Measurements from ENCODE around the gene BAHCC1. TPM values are rescaled to one million over a fixed set of nuclear protein-coding genes. Genes with fewer than 3 reads are reported as not detected.
A peak's percentile ranks its signal among the peaks of the same experiment; 100 is the strongest.

Gene BAHCC1
- total RNA-seq, 1 experiment from 2014 or later = 33.7 TPM

GRCh38 chr17:81347437-81347836, 47.8 kb upstream of the BAHCC1 start:
- H3K27me3 ChIP-seq (ENCODE audit: insufficient read depth, low read depth) = no peaks in the 10 kb centered on the region
- H3K9me2 ChIP-seq (ENCODE audit: insufficient read depth) = no peaks in the 10 kb centered on the region
- intact Hi-C loops (cut with micrococcal nuclease; ENCODE audit: unreplicated experiment) = no loop called here
- POLR2A ChIA-PET (ENCODE audit: unreplicated experiment) = no interaction called here
- H3K79me2 ChIP-seq (ENCODE audit: low read depth) = peaks cover 30% of the 10 kb centered on the region
- H3F3A ChIP-seq (ENCODE audit: insufficient read depth, low read depth) = peaks cover 7% of the 10 kb centered on the region; the same call in 1 of the 2 replicates
- H3K4me2 ChIP-seq = no peak overlapping the region
- BruUV-seq (replicated peaks) = no TSS peak
- H3K9me3 ChIP-seq (ENCODE audit: insufficient read depth, low read depth) = no peaks in the 10 kb centered on the region
- no peak overlapping the region for H2AFZ ChIP-seq
- DNase-seq = no peak
- H3K27ac ChIP-seq = no peak overlapping the region
- no peaks in the 10 kb centered on the region for H3K36me3 ChIP-seq (ENCODE audit: low read depth)
- no peak overlapping the region for H3K4me3 ChIP-seq
- no peaks in the 10 kb centered on the region for H4K20me1 ChIP-seq (ENCODE audit: insufficient read depth)
- H3K4me1 ChIP-seq (replicated peaks; ENCODE audit: insufficient read depth) = no peaks in the 10 kb centered on the region
- CTCF ChIA-PET = no interaction called here
- TF ChIP-seq, protein P1, sequence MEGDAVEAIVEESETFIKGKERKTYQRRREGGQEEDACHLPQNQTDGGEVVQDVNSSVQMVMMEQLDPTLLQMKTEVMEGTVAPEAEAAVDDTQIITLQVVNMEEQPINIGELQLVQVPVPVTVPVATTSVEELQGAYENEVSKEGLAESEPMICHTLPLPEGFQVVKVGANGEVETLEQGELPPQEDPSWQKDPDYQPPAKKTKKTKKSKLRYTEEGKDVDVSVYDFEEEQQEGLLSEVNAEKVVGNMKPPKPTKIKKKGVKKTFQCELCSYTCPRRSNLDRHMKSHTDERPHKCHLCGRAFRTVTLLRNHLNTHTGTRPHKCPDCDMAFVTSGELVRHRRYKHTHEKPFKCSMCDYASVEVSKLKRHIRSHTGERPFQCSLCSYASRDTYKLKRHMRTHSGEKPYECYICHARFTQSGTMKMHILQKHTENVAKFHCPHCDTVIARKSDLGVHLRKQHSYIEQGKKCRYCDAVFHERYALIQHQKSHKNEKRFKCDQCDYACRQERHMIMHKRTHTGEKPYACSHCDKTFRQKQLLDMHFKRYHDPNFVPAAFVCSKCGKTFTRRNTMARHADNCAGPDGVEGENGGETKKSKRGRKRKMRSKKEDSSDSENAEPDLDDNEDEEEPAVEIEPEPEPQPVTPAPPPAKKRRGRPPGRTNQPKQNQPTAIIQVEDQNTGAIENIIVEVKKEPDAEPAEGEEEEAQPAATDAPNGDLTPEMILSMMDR (conservative IDR thresholded peaks at IDR 0.05) = no peak
- no peak for TF ChIP-seq EZH2 (IDR thresholded peaks at IDR 0.05; ENCODE audit: low read depth)

DNA sequence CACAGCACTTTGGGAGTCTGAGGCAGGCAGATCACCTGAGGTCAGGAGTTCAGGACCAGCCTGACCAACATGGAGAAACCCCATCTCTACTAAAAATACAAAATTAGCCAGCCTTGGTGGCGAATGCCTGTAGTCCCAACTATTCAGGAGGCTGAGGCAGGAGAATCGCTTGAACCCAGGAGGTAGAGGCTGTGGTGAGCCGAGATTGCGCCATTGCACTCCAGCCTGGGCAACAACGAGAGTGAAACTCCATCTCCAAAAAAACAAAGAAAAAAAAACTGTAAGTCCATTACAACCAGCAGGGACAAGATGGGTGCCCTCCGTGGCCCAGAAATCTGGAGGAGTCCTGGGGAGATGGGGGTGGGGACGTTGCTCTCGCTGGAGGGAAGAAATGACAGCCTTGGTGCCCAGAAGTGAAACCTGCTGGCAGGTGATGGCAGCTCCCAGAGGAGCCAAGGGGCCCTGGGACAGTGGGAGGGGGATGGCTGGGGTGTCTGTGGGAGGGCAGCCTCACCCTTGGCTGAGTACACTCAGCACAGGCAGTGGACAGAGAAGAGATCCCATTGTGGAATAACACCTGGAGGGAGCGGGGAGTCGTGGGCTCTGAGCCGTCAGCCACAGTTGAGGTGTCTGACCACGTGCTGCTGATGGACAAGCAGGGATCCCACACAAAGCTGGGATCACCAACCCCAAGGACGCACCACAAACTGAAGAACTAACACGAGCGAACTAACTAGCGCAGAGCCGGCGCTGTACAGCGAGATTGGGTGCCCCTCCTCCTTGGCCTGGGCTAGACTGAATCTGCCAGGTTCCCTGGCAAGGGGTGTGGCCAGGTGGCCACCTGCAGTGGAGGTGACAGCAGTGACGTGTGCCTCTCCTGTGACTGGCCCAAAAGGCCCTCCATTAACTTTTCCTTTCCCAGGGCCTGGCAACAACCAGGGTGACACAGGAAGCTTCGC, 46.9 kb upstream of the BAHCC1 start:
- Histone ChIP-seq H2AFZ (no peak overlapping the region), H3K9me2 (ENCODE audit: insufficient read depth) (no peaks in the 10 kb centered on the region), H3K79me2 (ENCODE audit: low read depth) (peaks cover 21% of the 10 kb centered on the region), H3K27ac (no peak overlapping the region), H3K9me3 (ENCODE audit: insufficient read depth, low read depth) (no peaks in the 10 kb centered on the region), H3K36me3 (ENCODE audit: low read depth) (no peaks in the 10 kb centered on the region), H3K4me1 (replicated peaks; ENCODE audit: insufficient read depth) (no peaks in the 10 kb centered on the region), H3F3A (ENCODE audit: insufficient read depth, low read depth) (peaks cover 7% of the 10 kb centered on the region; the same call in 1 of the 2 replicates), H3K4me3 (no peak overlapping the region), H3K27me3 (ENCODE audit: insufficient read depth, low read depth) (no peaks in the 10 kb centered on the region), H4K20me1 (ENCODE audit: insufficient read depth) (no peaks in the 10 kb centered on the region), H3K4me2 (no peak overlapping the region)
- intact Hi-C loops (cut with micrococcal nuclease; ENCODE audit: unreplicated experiment) = no loop called here
- TF ChIP-seq EZH2 (IDR thresholded peaks at IDR 0.05; ENCODE audit: low read depth) = no peak
- TF ChIP-seq, protein P1 (conservative IDR thresholded peaks at IDR 0.05) = no peak
- POLR2A ChIA-PET (ENCODE audit: unreplicated experiment) = no interaction called here
- BruUV-seq (replicated peaks) = no TSS peak
- CTCF ChIA-PET = no interaction called here
- DNase-seq = peak in 1 of 2 experiments; percentile 70

GRCh38 chr17:81349397-81350319, 45.6 kb upstream of the BAHCC1 start:
- Histone ChIP-seq H4K20me1 (ENCODE audit: insufficient read depth) (no peaks in the 10 kb centered on the region), H3K4me3 (no peak overlapping the region), H3K27ac (no peak overlapping the region), H3F3A (ENCODE audit: insufficient read depth, low read depth) (peaks cover 7% of the 10 kb centered on the region; the same call in 1 of the 2 replicates), H3K9me3 (ENCODE audit: insufficient read depth, low read depth) (no peaks in the 10 kb centered on the region), H3K4me2 (no peak overlapping the region), H2AFZ (no peak overlapping the region), H3K4me1 (replicated peaks; ENCODE audit: insufficient read depth) (no peaks in the 10 kb centered on the region), H3K36me3 (ENCODE audit: low read depth) (no peaks in the 10 kb centered on the region), H3K79me2 (ENCODE audit: low read depth) (peaks cover 8% of the 10 kb centered on the region), H3K9me2 (ENCODE audit: insufficient read depth) (no peaks in the 10 kb centered on the region), H3K27me3 (ENCODE audit: insufficient read depth, low read depth) (no peaks in the 10 kb centered on the region)
- intact Hi-C loops (cut with micrococcal nuclease; ENCODE audit: unreplicated experiment) = no loop called here
- no TSS peak for BruUV-seq (replicated peaks)
- DNase-seq = no peak
- TF ChIP-seq EZH2 (IDR thresholded peaks at IDR 0.05; ENCODE audit: low read depth) = no peak
- TF ChIP-seq, protein P1 (conservative IDR thresholded peaks at IDR 0.05) = no peak
- POLR2A ChIA-PET (ENCODE audit: unreplicated experiment) = interaction anchor here (0.7 kb wide), 2 partner anchors 166 to 255 kb away, joined by 3 to 5 read pairs; no protein-coding TSS in a partner anchor
- CTCF ChIA-PET = interaction anchor here (0.6 kb wide), 1 partner anchor 163 kb away, joined by 4 read pairs; no protein-coding TSS in a partner anchor
